ENCODE data around the gene GOSR2.

DNA sequence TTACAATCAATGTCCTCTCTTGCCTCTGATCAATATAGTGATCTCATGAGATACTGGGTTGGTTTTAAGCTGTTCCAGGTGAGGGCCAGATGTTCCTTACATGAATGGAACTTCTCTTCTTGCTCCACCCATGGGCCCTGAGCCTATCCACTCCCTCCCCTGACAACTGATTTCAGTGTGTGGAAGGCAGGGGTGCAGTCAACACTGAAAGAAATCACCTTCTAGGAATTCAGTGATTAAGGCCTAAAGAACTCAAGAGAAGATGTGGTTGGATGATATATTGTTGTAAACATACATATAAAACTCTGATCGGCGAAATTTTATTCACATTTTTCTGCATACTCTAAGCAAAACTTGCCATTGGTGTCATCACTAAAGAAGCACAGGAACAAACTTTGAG lies 6.7 kb upstream of the GOSR2 start:
- no peak for TF ChIP-seq CTCF (IDR thresholded peaks at IDR 0.05)
- no peak for TF ChIP-seq EP300 (IDR thresholded peaks at IDR 0.05)
